ENCODE results near the gene UBE2Q2.

Gene UBE2Q2

DNA sequence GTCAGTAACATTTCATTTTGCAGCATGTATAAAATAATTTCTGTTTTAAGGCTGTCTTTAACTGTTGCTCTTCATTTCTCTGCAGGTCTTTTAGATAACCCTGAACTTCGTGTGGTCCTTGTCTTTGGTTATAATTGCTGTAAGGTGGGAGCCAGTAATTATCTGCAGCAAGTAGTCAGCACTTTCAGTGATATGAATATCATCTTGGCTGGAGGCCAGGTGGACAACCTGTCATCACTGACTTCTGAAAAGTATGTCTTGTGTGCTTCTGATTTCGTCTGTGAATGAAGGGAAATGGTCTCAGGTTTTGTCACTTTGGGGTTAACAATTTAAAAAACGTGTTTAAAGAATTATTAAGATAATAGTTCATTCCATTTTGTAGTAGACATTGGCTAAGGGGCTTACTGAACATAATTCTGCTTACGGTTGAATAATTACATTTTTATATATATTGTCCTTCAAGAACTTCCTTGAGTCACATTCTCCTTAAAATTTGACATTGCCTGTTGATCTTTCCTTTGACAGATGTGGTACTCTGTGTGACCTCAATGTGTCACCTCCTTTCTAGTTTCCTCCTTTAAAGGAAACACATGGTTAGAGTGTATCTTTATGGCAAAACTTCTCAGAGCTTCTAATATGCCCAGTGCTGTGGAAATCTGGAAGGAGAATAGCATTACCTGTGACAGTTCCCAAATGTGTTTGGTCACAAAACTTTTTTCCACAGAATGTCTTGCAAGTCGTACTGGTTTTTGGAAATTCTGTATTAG is 86.7 kb downstream of the UBE2Q2 start:
- H3K4me3 Mint-ChIP-seq = no peak overlapping the region
- DNase-seq = no peak
- CTCF ChIA-PET = interaction anchor here (1.1 kb wide), 2 partner anchors 8 to 209 kb away, joined by 4 read pairs; no protein-coding TSS in a partner anchor
- H3K36me3 Mint-ChIP-seq = peaks cover 44% of the 10 kb centered on the region
- peaks cover 27% of the 10 kb centered on the region for H3K4me1 Mint-ChIP-seq
- H3K27me3 Mint-ChIP-seq = no peaks in the 10 kb centered on the region
- no peak overlapping the region for H3K27ac Mint-ChIP-seq
- H3K9me3 Mint-ChIP-seq = no peaks in the 10 kb centered on the region

- CTCF ChIA-PET = interaction anchor here (1.1 kb wide), 1 partner anchor 9 kb away, joined by 4 read pairs; no protein-coding TSS in a partner anchor
Observed at GRCh38 chr15:75930866-75931265, 87.6 kb downstream of the UBE2Q2 start.

DNA sequence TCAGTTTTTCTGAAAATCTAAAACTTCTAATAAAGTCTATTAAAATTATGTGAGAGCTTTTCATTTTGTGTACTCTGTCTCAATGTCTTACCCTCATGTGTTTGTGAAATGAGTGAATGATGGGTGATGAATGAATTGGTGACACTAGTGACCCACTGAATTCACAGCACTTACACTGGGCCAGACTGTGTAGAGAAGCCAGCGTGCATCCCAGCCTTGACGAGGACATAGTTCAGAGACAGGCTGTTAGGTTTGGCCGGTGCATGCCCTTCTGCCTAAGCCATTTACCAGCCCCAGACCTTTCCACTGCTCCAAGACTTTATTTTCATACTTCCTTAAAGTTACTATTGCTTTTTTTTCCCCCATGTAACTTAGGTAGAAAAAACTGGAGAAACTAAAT is 99.2 kb downstream of the UBE2Q2 start:
- H3K4me3 Mint-ChIP-seq = no peak overlapping the region
- no peak for DNase-seq
- H3K9me3 Mint-ChIP-seq = no peaks in the 10 kb centered on the region
- CTCF ChIA-PET = no interaction called here
- H3K36me3 Mint-ChIP-seq = peaks cover 18% of the 10 kb centered on the region
- no peaks in the 10 kb centered on the region for H3K27me3 Mint-ChIP-seq
- H3K4me1 Mint-ChIP-seq = no peaks in the 10 kb centered on the region
- no peak overlapping the region for H3K27ac Mint-ChIP-seq

More at GRCh38 chr15:75930866-75931265, 87.6 kb downstream of the UBE2Q2 start:
- Mint-ChIP-seq H3K4me3 (no peak overlapping the region), H3K4me1 (peaks cover 22% of the 10 kb centered on the region), H3K9me3 (no peaks in the 10 kb centered on the region), H3K27me3 (no peaks in the 10 kb centered on the region), H3K27ac (no peak overlapping the region), H3K36me3 (peaks cover 42% of the 10 kb centered on the region)
- DNase-seq = no peak

DNA sequence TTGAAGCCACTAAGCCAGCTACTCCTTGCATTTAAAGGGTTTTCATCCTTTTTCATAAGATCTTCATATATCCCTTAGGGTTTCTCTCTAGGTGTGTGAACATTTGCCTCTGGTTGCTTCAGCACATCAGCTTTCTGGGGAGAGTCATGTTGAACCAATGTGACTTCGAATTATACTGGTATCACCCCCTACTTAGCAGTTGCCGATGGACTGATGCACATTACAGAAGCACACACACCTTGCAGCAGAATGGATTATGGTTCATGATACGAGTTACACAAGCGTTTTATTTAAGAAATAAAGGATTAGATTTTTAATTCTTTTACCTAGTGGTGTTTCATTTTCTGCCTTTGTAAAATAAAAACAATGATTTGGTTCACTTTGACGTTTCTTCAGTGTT is 100.0 kb downstream of the UBE2Q2 start:
- DNase-seq = no peak
- H3K36me3 Mint-ChIP-seq = peaks cover 11% of the 10 kb centered on the region
- H3K27me3 Mint-ChIP-seq = no peaks in the 10 kb centered on the region
- no peaks in the 10 kb centered on the region for H3K9me3 Mint-ChIP-seq
- H3K4me1 Mint-ChIP-seq = no peaks in the 10 kb centered on the region
- H3K27ac Mint-ChIP-seq = no peak overlapping the region
- CTCF ChIA-PET = no interaction called here
- H3K4me3 Mint-ChIP-seq = no peak overlapping the region

DNA sequence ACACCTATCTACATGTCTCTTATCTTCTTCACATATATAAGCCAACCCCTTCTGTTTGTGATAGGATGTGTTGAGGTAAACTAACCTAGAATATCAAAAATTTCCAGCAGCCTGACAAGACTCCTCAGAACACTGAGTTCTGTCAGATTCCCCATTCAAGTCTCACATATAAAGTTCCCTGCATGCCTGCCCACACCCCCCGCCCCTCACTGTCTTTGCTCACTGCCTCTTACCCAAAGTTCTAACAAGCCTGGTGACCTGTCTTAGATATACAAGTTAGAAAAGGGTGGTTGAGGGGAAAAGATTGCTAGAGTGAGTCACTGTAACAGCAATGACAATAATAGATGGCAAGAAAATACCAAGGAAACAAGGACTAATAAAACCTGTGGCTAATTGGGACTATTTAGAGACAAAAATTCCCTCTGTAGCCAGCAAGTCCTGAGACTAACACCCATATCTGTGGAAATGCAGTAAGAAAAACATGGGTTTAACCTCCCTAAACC is 100.5 kb downstream of the UBE2Q2 start:
- no peak overlapping the region for H3K27ac Mint-ChIP-seq
- no peak for DNase-seq
- no peak overlapping the region for H3K4me3 Mint-ChIP-seq
- no peaks in the 10 kb centered on the region for H3K4me1 Mint-ChIP-seq
- CTCF ChIA-PET = no interaction called here
- no peaks in the 10 kb centered on the region for H3K9me3 Mint-ChIP-seq
- peaks cover 1% of the 10 kb centered on the region for H3K27me3 Mint-ChIP-seq
- H3K36me3 Mint-ChIP-seq = peaks cover 6% of the 10 kb centered on the region

- DNase-seq = no peak
- no peak overlapping the region for H3K27ac Mint-ChIP-seq
- H3K27me3 Mint-ChIP-seq = peaks cover 18% of the 10 kb centered on the region
- H3K4me3 Mint-ChIP-seq = no peak overlapping the region
- no peaks in the 10 kb centered on the region for H3K9me3 Mint-ChIP-seq
- CTCF ChIA-PET = no interaction called here
- H3K4me1 Mint-ChIP-seq = no peaks in the 10 kb centered on the region
- no peaks in the 10 kb centered on the region for H3K36me3 Mint-ChIP-seq
Observed at GRCh38 chr15:75945953-75946352, 102.7 kb downstream of the UBE2Q2 start.

- Mint-ChIP-seq H3K4me1 (no peaks in the 10 kb centered on the region), H3K9me3 (no peaks in the 10 kb centered on the region), H3K4me3 (no peak overlapping the region), H3K27ac (no peak overlapping the region), H3K36me3 (no peaks in the 10 kb centered on the region), H3K27me3 (peaks cover 21% of the 10 kb centered on the region)
- CTCF ChIA-PET = interaction anchor here (1.0 kb wide), 1 partner anchor 192 kb away, joined by 5 read pairs; no protein-coding TSS in a partner anchor
- DNase-seq = no peak
Observed at GRCh38 chr15:75947092-75947491, 103.8 kb downstream of the UBE2Q2 start.

GRCh38 chr15:75948761-75949296 is 105.6 kb downstream of the UBE2Q2 start:
- no peak for DNase-seq
- H3K9me3 Mint-ChIP-seq = no peaks in the 10 kb centered on the region
- H3K27ac Mint-ChIP-seq = no peak overlapping the region
- H3K27me3 Mint-ChIP-seq = peaks cover 28% of the 10 kb centered on the region
- CTCF ChIA-PET = no interaction called here
- no peaks in the 10 kb centered on the region for H3K4me1 Mint-ChIP-seq
- H3K4me3 Mint-ChIP-seq = no peak overlapping the region
- no peaks in the 10 kb centered on the region for H3K36me3 Mint-ChIP-seq

Measured in activated naive CD4-positive, alpha-beta T cell treated with anti-CD3 and anti-CD28 coated beads, Interleukin-2, amount 10 ng/mL, durations not matched to agents 7 days and 5 days (primary cell).